GM12865 (cell line): ENCODE data around the gene STK33.

Source experiments
- DNase-seq: peaks from one replicate; pipeline ENCODE4 v3.0.0; 2010; ENCODE audit warnings: low read depth
- H3K4me3 ChIP-seq: 2 replicates; pipeline ENCODE4 v1.5.1; 2011; ENCODE audit warnings: mild to moderate bottlenecking, low read depth, low read length, control low read depth
- TF ChIP-seq, protein P1 (sequence below): IDR thresholded peaks from 2 replicates; pipeline ENCODE4 v1.5.1; 2011; ENCODE audit warnings: low read length, control low read depth, low read depth, inconsistent platforms; ENCODE audit not compliant: insufficient read depth; ENCODE audit errors: missing control alignments

The STK33 gene

DNA sequence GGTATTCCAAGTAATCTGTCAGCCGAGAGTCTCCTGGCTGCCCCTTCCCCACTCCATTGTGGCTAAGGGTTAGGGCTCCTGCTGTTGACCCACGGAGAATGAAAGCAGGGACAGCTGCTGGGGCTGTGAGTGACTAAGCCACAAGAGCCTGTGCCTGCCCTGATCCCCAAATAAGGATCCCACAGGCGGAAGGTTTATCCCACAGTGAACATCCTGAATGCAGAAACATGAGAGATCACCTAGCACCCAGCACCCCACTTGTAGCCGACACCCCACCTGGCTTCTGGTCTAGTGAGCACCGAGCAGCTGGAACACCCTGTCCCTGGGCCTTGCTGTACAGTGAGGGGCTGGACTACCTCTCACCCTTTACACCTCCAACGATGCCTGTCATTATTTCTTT lies 212.7 kb downstream of the STK33 start:
- no peak for DNase-seq
- TF ChIP-seq, protein P1, sequence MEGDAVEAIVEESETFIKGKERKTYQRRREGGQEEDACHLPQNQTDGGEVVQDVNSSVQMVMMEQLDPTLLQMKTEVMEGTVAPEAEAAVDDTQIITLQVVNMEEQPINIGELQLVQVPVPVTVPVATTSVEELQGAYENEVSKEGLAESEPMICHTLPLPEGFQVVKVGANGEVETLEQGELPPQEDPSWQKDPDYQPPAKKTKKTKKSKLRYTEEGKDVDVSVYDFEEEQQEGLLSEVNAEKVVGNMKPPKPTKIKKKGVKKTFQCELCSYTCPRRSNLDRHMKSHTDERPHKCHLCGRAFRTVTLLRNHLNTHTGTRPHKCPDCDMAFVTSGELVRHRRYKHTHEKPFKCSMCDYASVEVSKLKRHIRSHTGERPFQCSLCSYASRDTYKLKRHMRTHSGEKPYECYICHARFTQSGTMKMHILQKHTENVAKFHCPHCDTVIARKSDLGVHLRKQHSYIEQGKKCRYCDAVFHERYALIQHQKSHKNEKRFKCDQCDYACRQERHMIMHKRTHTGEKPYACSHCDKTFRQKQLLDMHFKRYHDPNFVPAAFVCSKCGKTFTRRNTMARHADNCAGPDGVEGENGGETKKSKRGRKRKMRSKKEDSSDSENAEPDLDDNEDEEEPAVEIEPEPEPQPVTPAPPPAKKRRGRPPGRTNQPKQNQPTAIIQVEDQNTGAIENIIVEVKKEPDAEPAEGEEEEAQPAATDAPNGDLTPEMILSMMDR: no peak
- H3K4me3 ChIP-seq: no peak overlapping the region

DNA sequence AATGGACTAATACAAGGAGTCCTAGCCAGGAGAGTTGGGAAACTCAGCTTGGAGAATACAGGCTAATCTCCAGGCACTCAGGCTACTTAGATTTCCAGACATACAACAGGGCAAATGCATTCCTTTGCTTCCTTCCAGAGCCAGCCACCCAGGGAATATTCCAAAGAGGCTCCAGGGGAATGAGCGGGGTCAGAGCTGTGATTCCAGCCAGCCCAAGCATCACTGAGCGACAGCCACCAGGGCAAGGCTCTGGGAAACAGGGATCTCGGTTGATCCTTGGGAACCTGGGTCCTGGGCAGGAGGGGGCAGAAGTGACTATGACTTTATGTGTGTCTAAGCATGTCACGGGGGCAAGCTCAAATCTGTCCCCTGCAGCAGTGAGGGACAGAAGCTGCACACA lies 218.1 kb downstream of the STK33 start:
- DNase-seq: no peak
- TF ChIP-seq, protein P1: no peak
- no peak overlapping the region for H3K4me3 ChIP-seq

DNA sequence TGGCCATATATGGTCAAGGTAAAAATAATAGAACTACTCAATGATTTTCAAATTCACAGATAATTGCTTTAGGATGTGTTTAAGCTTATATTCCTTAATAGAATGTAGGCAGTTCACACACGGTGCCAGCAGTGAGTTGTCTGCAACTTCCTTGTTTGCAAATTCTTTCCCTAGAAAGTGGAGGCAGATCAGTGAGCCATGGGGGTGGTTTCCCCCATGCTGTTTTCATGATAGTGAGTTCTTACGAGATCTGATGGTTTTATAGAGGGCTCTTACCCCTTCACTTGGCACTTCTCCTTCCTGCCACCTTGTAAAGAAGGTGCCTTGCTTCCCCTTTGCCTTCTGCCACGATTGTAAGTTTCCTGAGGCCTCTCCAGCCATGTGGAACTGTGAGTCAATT lies 218.6 kb downstream of the STK33 start:
- TF ChIP-seq, protein P1: no peak

DNA sequence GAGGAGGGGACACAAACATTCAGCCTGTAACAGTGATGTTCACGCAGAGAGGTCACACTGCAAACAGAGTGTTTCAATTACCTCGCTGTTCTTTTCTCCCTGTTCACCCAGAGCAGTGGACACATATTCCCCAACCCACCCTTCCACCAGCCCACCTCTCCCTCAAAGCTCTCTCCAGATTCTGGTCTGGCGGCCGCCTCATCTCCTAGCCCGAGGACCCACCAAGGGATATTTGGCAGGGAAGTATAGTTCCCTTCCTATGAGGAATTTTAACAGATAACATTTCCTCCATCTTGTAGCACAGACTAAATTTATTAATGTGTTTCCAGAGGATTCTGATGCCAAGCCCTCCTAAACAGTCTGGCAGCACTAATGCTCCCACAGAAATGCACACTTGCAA lies 219.3 kb downstream of the STK33 start:
- TF ChIP-seq, protein P1: no peak
- DNase-seq: no peak
- no peak overlapping the region for H3K4me3 ChIP-seq

More for the DNA sequence above, 218.6 kb downstream of the STK33 start:
- no peak overlapping the region for H3K4me3 ChIP-seq
- DNase-seq: no peak

DNA sequence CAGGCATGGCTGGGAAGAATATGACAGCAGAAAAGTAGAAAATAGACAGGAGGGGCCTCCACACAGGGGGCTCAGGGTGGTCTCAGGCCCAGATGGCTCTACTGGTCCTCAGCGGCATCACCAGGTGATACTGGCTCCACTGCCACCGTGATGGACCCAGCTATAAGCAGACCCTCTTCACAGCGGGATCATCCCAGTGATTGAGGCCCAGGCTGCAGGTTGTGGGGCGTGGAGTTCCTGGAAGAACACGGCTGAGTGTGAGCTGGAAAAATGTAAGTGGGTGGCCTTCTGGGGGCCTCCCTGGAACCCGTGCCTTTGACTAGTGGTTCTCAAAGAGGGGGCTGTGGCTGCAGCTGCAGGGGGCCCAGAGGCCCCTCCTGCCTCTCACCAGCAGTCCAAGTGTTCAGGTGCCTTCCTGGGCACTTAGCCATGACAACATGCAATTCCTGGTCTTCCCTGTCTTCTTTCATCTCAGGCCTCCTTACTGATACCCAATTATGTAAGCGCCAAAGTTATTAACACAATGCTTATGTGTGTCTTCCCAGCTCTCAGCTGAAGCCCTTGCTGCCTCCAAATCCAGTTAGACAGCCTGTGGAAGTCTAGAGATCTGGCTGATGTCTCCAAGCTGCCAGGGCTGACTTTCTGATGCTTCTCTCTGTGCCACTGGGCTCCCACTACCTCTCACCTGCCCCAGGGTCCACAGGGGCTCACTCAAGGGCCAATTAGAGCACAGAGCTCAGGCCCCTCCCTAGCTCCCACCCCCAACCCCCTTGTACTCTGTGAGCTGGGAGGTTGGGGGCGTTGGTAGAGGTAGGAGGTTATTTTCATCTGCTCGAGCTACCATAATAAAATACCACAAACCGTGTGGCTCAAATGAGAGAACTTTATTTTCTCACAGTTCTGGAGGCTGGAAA lies 220.3 kb downstream of the STK33 start:
- TF ChIP-seq, protein P1: no peak
- no peak overlapping the region for H3K4me3 ChIP-seq
- no peak for DNase-seq

DNA sequence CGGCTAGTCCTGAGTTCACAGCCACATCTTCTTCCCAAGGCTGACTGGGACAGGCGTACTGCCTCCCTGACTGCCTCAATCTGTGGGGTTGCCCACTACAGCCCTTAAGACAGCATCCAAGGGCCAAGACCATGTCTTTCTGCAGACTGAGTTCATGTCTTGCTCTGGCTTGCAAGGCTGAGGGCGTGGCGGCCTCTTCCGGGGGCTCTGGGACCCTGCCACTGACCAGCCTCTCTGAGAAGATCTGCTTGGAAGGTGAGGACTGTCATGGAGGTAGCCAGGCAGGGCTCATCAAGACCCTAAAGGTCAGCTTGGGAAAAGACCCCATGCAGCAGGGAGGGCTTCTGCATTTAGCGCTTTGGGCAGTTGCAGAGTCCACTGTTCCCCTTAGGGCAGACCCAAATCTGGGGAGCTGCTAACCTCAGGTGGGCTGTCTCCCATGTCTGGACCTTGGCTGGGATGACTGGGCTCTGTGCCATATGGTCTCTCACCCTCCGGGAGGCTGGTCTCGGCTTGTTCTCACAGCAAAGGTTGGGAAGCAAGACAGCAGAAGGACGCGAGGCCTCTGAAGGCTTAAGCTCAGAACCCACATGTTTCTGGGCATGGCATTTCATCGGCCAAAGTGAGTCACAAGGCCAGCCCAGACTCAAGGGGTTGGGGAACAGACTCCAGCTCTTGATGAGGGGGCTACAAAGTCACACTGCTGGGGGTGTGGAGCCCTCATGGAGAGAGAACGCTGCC lies 221.2 kb downstream of the STK33 start:
- no peak overlapping the region for H3K4me3 ChIP-seq
- TF ChIP-seq, protein P1: no peak
- DNase-seq: no peak
